ENCODE measurements around the gene ZMIZ1.

ZMIZ1 gene

DNA sequence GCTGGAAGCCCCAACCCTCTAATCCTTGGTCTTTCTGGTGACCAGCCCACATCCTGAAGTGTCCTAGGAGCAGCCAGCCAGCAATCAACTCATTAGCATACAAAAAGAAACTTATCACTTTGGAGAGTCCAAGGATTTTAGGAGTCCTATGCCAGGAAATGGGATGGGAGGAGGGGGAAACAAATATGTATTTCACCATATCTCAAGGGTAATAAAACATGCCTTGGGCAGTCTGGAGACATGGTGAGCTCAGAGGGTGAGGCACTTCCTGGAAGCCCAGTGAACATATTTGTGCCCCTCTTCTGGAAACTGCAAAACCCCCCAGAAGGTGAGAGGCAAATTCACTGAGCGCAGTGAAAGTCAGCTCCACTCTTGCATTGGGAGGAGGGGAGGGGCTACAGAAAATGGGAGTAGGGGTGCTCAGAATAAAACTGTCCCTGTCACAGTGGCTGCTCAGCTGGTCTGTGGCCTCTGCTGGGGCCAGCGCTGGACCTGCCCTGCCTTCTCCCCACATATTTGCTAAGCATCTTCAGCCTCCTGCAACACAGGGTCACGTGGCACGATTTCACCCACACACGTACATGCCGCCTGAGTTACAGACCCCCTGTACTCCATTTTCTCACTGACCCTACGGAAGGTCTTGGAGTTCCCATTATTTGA lies 17.7 kb upstream of the ZMIZ1 start:
- DNase-seq (ENCODE audit: low spot score), result no peak

DNA sequence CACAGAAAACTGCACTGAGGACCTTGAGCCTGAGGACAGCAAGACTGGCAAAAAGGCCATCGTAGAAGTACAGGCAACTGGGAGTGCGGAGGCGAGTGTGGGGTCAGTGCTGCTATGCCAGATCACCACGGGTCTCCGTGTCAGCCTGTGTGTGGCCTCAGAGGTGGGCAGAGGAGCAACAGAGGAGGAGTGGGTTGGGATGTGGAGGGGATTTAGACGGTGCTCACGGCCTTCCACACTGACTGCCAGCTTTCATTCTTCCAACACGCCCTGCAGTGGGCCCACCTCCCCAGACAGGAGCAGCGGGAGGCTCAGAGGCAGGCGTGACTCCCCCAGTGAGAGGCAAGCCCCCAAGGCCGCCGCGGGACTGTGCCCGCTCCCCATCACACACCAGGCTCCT lies 17.0 kb upstream of the ZMIZ1 start:
- DNase-seq (ENCODE audit: low spot score), result no peak

DNA sequence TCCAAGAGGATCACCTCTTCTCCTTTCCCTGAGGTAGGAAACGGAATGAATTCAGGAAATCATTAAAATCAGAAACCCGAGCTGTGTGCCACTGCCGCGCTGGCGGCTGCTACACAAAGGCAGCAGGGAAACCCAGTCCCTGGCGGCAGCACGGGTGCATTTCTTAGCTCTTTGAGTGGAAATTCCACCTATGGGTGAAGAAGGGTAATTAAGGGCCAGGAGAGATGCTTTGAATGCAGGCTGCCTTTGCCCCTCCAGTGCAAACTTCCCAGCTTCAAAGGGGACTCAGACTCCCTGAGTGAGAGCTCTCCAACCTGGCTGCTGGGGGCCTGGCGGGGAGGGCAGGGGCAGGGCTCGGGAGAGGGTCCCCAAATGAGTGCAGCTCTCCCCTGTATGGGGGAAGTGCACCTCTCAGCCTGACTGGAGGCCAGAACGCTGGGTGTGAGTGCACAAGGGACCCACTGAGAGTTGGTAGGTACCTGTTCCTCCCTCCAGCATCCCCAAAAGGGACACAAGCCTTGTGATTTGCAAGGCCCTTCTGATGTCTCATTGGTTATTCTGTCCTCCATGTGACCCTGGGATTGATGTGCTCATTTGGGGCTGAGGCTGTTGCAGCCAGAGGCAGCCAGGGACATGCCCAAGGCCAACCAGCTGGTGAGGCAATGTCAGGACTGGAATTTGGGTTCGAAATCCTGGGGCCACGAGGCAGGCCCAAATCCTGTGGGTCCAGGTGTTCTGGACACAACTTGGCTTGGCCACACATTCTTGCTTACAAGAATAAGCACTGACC lies 16.3 kb upstream of the ZMIZ1 start:
- no peak for DNase-seq (ENCODE audit: low spot score)

- DNase-seq (ENCODE audit: low spot score), result no peak
Measured at GRCh38 chr10:79053081-79053434, 15.7 kb upstream of the ZMIZ1 start.

DNA sequence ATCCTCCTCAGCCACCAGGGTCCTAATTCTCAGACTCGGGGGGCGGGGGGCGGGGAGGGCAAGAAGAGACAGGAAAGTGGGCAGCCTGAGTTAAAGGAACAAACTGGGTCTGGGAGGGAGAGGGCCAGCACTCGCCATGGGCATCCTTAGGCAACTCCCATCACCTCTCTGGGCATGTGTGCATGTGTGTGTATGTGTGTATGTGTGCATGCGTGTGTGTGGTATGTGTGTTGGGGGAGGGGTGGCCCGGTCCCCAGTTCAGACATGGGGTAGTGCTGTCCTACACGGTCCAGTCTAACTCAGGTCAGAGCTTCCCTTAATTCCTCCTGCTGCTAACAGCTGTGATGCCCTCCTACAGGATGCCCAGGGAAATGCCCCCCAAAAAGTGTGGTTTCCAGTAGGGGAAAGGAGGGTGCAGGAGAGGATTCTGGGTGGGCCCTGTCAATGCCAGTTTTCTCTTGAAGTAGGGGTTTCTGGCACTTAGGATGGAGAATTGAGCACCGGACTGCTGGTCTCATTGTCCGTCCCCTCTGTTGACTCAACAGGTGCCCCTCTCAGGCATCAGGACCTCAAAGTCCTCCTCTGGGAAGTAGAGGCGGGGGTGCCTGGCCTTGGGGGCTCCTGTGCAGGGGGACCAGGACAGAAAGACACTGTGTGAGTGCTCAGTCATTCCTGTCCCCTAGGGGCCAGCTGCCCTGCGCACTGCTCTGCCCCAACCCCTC lies 15.1 kb upstream of the ZMIZ1 start:
- DNase-seq (ENCODE audit: low spot score), result no peak

DNA sequence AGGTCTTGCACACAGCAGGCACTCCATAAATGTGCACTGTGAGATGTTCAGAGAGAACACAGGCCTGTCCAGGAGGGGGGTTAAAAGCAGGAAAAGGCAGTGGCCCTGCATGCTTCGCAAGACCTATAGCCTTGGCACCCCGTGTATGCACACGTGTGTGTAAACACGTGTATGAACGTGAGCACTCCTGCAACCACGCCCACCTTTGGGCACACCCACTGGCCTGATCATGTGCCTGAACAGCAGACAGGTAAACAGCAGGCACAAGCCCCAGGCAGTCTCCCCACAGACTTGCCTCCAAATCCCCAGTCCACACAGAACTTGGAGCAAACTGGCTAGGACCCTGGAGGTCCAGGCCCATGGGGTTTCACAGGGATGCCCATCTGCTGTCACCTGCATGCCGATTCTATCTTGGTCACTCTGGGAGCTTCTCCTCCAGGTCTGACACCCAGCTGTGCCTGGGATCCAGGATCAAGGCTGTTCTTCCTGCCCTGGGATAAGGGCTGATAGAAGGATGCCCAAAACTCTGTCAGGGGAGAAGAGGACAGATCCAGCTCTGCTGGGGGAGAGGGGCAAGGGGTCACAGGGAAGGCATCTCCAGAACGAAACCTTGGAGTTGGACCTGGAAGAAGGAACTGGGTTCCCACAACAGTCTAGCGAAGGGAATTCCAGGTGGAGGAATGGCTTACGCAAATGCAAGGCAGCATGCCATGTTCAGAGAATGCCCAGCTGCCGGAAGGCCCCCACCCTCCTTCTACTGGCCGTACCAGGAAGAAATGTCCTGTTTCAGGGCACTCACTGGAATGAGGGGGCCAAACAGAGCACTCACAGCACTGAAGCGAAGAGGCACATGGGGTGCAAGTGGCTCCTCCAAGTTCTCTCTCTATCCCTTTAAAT lies 14.3 kb upstream of the ZMIZ1 start:
- DNase-seq (ENCODE audit: low spot score), result no peak

DNA sequence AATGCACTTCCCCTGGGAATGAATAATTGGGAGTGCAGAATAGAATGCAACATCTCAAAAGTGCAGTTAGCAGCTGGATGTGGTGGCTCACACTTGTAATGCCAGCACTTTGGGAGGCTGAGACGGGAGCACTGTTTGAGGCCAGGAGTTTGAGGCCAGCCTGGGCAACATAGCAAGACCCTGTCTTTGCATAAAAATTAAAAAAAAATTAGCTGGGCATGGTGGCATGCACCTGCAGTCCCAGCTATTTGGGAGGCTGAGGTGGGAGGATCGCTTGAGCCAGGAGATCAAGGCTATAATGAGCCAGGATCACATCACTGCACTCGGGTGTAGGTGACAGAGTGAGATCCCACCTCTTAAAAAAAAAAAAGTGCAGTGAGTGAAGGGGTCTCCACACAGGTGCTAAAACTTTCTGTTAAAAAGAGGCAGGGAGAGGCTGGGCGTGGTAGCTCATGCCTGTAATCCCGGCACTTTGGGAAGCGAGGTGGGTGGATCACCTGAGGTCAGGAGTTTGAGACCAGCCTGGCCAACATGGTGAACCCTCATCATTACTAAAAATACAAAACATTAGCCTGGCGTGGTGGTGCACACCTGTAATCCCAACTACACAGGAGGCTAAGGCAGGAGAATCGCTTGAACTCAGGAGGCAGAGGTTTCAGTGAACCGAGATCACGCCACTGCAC lies 13.5 kb upstream of the ZMIZ1 start:
- no peak for DNase-seq (ENCODE audit: low spot score)

- no peak for DNase-seq (ENCODE audit: low spot score)
Measured at GRCh38 chr10:79055892-79056291, 12.9 kb upstream of the ZMIZ1 start.

GRCh38 chr10:79056361-79056735 lies 12.4 kb upstream of the ZMIZ1 start:
- DNase-seq (ENCODE audit: low spot score), result no peak

DNA sequence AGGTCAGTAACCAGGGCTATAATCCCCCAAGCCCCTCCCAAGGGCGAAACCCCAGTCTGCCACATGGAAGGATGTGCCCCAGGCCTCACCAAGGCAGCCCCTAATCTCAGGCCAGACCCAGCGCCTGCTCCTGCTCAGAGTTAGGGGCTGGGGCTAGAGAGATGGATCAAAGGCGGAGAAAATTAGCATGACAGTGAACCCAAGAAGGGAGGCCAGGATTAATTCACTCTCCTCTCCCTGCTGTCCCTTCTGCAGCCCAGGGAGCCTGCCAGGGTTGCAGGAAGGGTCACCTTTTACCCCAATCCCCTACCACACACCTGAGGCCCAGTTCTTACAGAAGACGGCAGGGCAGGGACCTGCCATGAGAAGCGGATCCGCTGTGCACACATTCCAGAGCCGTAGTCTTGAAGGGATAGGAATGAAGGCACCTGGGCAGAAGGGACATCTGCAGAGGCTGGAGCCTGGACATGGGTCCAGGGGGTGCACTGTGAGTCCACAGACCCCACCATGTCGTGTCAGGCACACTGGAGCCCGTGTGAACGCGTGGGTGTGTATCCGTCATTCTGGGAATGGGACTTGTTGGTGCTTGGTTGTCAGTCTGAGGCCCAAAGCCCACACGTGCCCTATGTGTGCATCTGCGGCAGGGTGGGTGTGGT lies 11.9 kb upstream of the ZMIZ1 start:
- DNase-seq (ENCODE audit: low spot score), result no peak

- no peak for DNase-seq (ENCODE audit: low spot score)
Measured at GRCh38 chr10:79057481-79058275, 11.1 kb upstream of the ZMIZ1 start.

DNA sequence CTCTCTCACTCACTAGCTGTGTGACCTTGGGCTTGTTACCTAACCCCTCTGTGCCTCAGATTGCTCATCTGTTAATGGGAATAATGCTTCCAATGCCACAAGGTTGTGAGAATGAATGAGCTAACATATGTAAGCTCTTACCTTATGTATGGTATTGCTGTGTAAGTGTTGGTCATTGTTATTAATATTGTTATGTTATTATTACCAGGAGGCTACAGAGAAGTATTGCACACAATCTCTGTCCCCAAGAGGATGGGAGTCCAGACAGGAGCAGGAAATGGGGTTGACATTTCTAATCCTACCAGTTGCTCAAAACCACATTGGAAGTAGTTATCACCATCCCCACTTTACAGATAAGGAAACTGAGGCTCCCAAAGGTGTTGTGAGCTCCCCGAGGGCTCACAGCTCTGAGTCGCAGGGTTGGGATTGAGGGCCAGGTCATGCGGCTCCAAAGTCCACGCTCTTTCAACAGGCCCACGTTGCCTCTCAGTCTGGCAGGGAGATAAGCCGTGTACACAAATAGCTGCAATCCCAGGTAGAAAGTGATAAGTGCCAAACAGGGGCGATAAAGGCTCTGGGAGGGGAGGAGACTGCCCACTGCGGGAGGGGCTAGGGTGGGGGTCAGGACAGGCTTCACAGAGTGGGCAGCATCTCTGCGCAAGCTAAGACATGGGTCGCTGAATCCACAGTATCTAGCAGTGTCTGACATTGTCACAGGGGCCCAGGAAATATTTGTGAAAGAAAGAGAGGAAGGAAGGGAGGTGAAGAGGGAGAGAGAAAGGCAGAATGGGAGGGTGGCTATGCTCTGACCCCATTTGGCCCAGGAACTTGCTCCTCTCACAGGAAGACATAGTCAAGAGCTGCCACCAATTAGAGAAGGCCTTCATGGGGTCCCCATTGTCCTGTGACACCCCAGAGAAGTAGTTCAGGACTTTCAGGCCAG lies 9.6 kb upstream of the ZMIZ1 start:
- DNase-seq (ENCODE audit: low spot score), result no peak

- DNase-seq (ENCODE audit: low spot score), result no peak
Measured at GRCh38 chr10:79059859-79060379, 8.8 kb upstream of the ZMIZ1 start.

DNA sequence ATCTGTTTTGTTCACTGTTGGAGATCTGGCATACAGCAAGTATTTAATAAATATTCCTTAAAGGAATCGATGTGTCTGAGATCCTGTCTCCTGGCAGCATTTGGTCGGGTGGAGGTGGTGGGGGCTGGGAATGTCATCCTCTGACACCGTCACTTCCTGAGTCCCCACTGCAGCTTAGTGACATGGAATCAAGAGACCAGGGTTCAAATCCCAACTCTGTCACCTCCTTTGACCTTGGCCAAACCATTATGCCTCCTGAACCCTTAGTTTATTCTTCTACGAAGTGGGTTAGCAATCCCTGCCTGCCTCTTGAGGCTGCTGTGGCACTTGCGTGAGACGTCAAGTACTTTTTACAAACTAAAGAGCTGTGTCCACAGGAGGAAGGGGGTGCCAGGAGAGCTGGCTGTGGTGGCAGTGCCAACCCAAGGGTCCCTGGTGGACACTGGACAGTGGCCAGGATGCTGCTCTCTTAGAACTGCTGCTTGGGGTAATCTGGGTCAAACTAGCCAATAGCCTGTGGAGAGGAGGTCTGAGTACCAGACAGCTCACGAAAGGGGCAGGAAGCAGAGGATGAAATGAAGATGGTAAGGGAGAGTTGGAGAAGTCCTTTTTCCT lies 8.0 kb upstream of the ZMIZ1 start:
- DNase-seq (ENCODE audit: low spot score), result no peak

GRCh38 chr10:79061441-79062315 lies 7.1 kb upstream of the ZMIZ1 start:
- no peak for DNase-seq (ENCODE audit: low spot score)

DNA sequence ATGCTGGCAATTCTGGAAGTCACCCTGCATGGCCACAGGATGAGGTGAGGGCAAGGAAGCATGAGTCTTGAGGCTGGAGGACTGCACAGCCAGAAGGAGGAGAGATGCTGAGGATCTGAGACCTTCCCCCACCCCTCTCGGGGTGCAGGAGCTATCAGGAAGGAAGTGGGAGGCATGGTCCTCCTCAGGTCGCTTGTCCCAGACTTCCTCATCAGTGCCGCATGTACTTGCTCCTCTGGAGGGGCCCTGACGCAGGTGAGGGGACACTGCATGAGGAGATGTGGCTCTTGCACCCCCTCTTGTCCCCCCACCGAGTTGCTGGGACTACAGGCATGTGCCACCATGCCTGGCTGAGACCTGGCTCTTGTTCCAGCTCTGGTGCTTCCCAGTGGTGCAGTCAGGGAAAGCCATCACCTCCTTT lies 5.7 kb upstream of the ZMIZ1 start:
- DNase-seq (ENCODE audit: low spot score), result no peak

All from RKO (cell line).